Activated T-cell treated with anti-CD3 and anti-CD28 coated beads, Interleukin-2, amount 50 U/mL, for 24 hours (primary cell): ENCODE results near the gene ITPR3.

Source experiments
- DNase-seq: peaks from one replicate; pipeline ENCODE4 v3.0.0-alpha.2; 2020
- H3K27ac Mint-ChIP-seq: 2 replicates; pipeline ENCODE4 v1.8.0; 2020; ENCODE audit warnings: mild to moderate bottlenecking, mixed read lengths
- H3K27me3 Mint-ChIP-seq: 2 replicates; pipeline ENCODE4 v1.8.0; 2020; ENCODE audit warnings: mixed read lengths
- H3K36me3 Mint-ChIP-seq: 2 replicates; pipeline ENCODE4 v1.8.0; 2020; ENCODE audit warnings: low read depth, mixed read lengths
- H3K4me1 Mint-ChIP-seq: 2 replicates; pipeline ENCODE4 v1.8.0; 2020; ENCODE audit warnings: low read depth, mixed read lengths
- H3K4me3 Mint-ChIP-seq: 2 replicates; pipeline ENCODE4 v1.8.0; 2020; ENCODE audit warnings: mild to moderate bottlenecking, moderate library complexity, mixed read lengths
- H3K9me3 Mint-ChIP-seq: 2 replicates; pipeline ENCODE4 v1.8.0; 2020; ENCODE audit warnings: mixed read lengths

The ITPR3 gene

GRCh38 chr6:33620856-33621710 lies at the start of gene ITPR3:
Gene ITPR3, plus strand, starts transcription at chr6:33621322. Its CDS starts 281 bp downstream, at chr6:33621603.
- peak within 1 kb of the TSS; percentile 86 for H3K27ac Mint-ChIP-seq
- no peaks in the 10 kb centered on the region for H3K9me3 Mint-ChIP-seq
- H3K4me1 Mint-ChIP-seq: peaks cover 55% of the 10 kb centered on the region
- H3K36me3 Mint-ChIP-seq: peaks cover 45% of the 10 kb centered on the region
- H3K4me3 Mint-ChIP-seq: peak within 1 kb of the TSS; percentile 93
- peak; percentile 85 for DNase-seq
- no peaks in the 10 kb centered on the region for H3K27me3 Mint-ChIP-seq

GRCh38 chr6:33571637-33572316 lies 49.3 kb upstream of the ITPR3 start:
- Mint-ChIP-seq H3K36me3 (peaks cover 69% of the 10 kb centered on the region), H3K9me3 (no peaks in the 10 kb centered on the region), H3K4me1 (peaks cover 49% of the 10 kb centered on the region), H3K4me3 (peak overlapping the region; percentile 81), H3K27ac (peak overlapping the region; percentile 99), H3K27me3 (no peaks in the 10 kb centered on the region)
- no peak for DNase-seq

- H3K36me3 Mint-ChIP-seq: peaks cover 86% of the 10 kb centered on the region
- H3K4me1 Mint-ChIP-seq: peaks cover 52% of the 10 kb centered on the region
- no peaks in the 10 kb centered on the region for H3K27me3 Mint-ChIP-seq
- peak overlapping the region; percentile 68 for H3K27ac Mint-ChIP-seq
- H3K9me3 Mint-ChIP-seq: no peaks in the 10 kb centered on the region
- DNase-seq: no peak
- no peak overlapping the region for H3K4me3 Mint-ChIP-seq
Observed at GRCh38 chr6:33575211-33575610, 45.9 kb upstream of the ITPR3 start.

- no peak for DNase-seq
- Mint-ChIP-seq H3K4me1 (peaks cover 40% of the 10 kb centered on the region), H3K4me3 (peak overlapping the region; percentile 94), H3K27me3 (no peaks in the 10 kb centered on the region), H3K27ac (peak overlapping the region; percentile 98), H3K36me3 (peaks cover 76% of the 10 kb centered on the region), H3K9me3 (no peaks in the 10 kb centered on the region)
Observed at GRCh38 chr6:33576668-33577067, 44.5 kb upstream of the ITPR3 start.

GRCh38 chr6:33577106-33577535 lies 44.0 kb upstream of the ITPR3 start:
- H3K4me3 Mint-ChIP-seq: peak overlapping the region; percentile 94
- no peaks in the 10 kb centered on the region for H3K9me3 Mint-ChIP-seq
- DNase-seq: no peak
- H3K36me3 Mint-ChIP-seq: peaks cover 71% of the 10 kb centered on the region
- H3K27me3 Mint-ChIP-seq: no peaks in the 10 kb centered on the region
- peaks cover 35% of the 10 kb centered on the region for H3K4me1 Mint-ChIP-seq
- H3K27ac Mint-ChIP-seq: peak overlapping the region; percentile 98

- Mint-ChIP-seq H3K4me1 (peaks cover 31% of the 10 kb centered on the region), H3K9me3 (no peaks in the 10 kb centered on the region), H3K4me3 (peak overlapping the region; percentile 94), H3K27me3 (no peaks in the 10 kb centered on the region), H3K27ac (peak overlapping the region; percentile 98), H3K36me3 (peaks cover 67% of the 10 kb centered on the region)
- no peak for DNase-seq
Observed at GRCh38 chr6:33577718-33578117, 43.4 kb upstream of the ITPR3 start.

- H3K36me3 Mint-ChIP-seq: peaks cover 67% of the 10 kb centered on the region
- no peaks in the 10 kb centered on the region for H3K27me3 Mint-ChIP-seq
- H3K4me1 Mint-ChIP-seq: peaks cover 31% of the 10 kb centered on the region
- H3K4me3 Mint-ChIP-seq: peak overlapping the region; percentile 94
- H3K27ac Mint-ChIP-seq: peak overlapping the region; percentile 98
- DNase-seq: no peak
- H3K9me3 Mint-ChIP-seq: no peaks in the 10 kb centered on the region
Observed at GRCh38 chr6:33578164-33578563, 43.0 kb upstream of the ITPR3 start.

- H3K4me3 Mint-ChIP-seq: peak overlapping the region; percentile 94
- peak; percentile 55 for DNase-seq
- peaks cover 31% of the 10 kb centered on the region for H3K4me1 Mint-ChIP-seq
- peaks cover 65% of the 10 kb centered on the region for H3K36me3 Mint-ChIP-seq
- peak overlapping the region; percentile 98 for H3K27ac Mint-ChIP-seq
- no peaks in the 10 kb centered on the region for H3K9me3 Mint-ChIP-seq
- H3K27me3 Mint-ChIP-seq: no peaks in the 10 kb centered on the region
Observed at GRCh38 chr6:33578588-33579011, 42.5 kb upstream of the ITPR3 start.

- Mint-ChIP-seq H3K4me3 (peak within 1 kb of the TSS; percentile 94), H3K9me3 (no peaks in the 10 kb centered on the region), H3K27ac (peak within 1 kb of the TSS; percentile 98), H3K27me3 (no peaks in the 10 kb centered on the region), H3K4me1 (peaks cover 35% of the 10 kb centered on the region), H3K36me3 (peaks cover 50% of the 10 kb centered on the region)
- peak; percentile 88 for DNase-seq
Observed at GRCh38 chr6:33579828-33580714, 41.1 kb upstream of the ITPR3 start, which contains the start of gene BAK1. Gene BAK1, minus strand, starts transcription at chr6:33580276. Its CDS starts 2,672 bp downstream, at chr6:33577604.

- Mint-ChIP-seq H3K27me3 (no peaks in the 10 kb centered on the region), H3K27ac (no peak overlapping the region), H3K36me3 (peaks cover 39% of the 10 kb centered on the region), H3K4me3 (no peak overlapping the region), H3K9me3 (no peaks in the 10 kb centered on the region), H3K4me1 (peaks cover 42% of the 10 kb centered on the region)
- no peak for DNase-seq
Observed at GRCh38 chr6:33581186-33581585, 39.9 kb upstream of the ITPR3 start.

GRCh38 chr6:33583591-33584155 lies 37.4 kb upstream of the ITPR3 start:
- Mint-ChIP-seq H3K9me3 (no peaks in the 10 kb centered on the region), H3K27me3 (no peaks in the 10 kb centered on the region), H3K4me1 (peaks cover 24% of the 10 kb centered on the region), H3K27ac (peak overlapping the region; percentile 66), H3K4me3 (no peak overlapping the region), H3K36me3 (peaks cover 14% of the 10 kb centered on the region)
- no peak for DNase-seq

- Mint-ChIP-seq H3K4me1 (peaks cover 24% of the 10 kb centered on the region), H3K36me3 (peaks cover 2% of the 10 kb centered on the region), H3K27ac (peak overlapping the region; percentile 94), H3K9me3 (no peaks in the 10 kb centered on the region), H3K27me3 (no peaks in the 10 kb centered on the region), H3K4me3 (peak overlapping the region; percentile 74)
- no peak for DNase-seq
Observed at GRCh38 chr6:33584700-33585402, 36.3 kb upstream of the ITPR3 start.

- Mint-ChIP-seq H3K9me3 (no peaks in the 10 kb centered on the region), H3K36me3 (no peaks in the 10 kb centered on the region), H3K4me1 (peaks cover 25% of the 10 kb centered on the region), H3K27me3 (no peaks in the 10 kb centered on the region), H3K4me3 (peak overlapping the region; percentile 74), H3K27ac (peak overlapping the region; percentile 94)
- DNase-seq: peak; percentile 95
Observed at GRCh38 chr6:33585403-33586107, 35.6 kb upstream of the ITPR3 start.
